Activated naive CD4-positive, alpha-beta T cell treated with anti-CD3 and anti-CD28 coated beads for 36 hours (primary cell): ENCODE results near the gene KAZN. TPM values are rescaled to one million over a fixed set of nuclear protein-coding genes. Genes with fewer than 3 reads are reported as not detected.

ENCODE experiments used
- CTCF ChIA-PET: fragments of 350-600 bp; sonication (Branson Sonifier 250); formaldehyde crosslinking; loops from one replicate; lab custom pipeline; 2021; ENCODE audit warnings: antibody characterized with exemption; lab: Charles Lee
- DNase-seq: peaks from one replicate; pipeline ENCODE4 v3.0.0-alpha.2; 2020
- H3K27ac Mint-ChIP-seq: one replicate; pipeline ENCODE4 v1.8.0; 2021; ENCODE audit warnings: mild to moderate bottlenecking, mixed read lengths
- H3K27me3 Mint-ChIP-seq: one replicate; pipeline ENCODE4 v1.8.0; 2021; ENCODE audit warnings: low read depth, mixed read lengths
- H3K36me3 Mint-ChIP-seq: one replicate; pipeline ENCODE4 v1.8.0; 2021; ENCODE audit warnings: low read depth, mixed read lengths
- H3K4me1 Mint-ChIP-seq: one replicate; pipeline ENCODE4 v1.8.0; 2021; ENCODE audit warnings: low read depth, mixed read lengths
- H3K4me3 Mint-ChIP-seq: one replicate; pipeline ENCODE4 v1.8.0; 2021; ENCODE audit warnings: mild to moderate bottlenecking, moderate library complexity, mixed read lengths
- H3K9me3 Mint-ChIP-seq: one replicate; pipeline ENCODE4 v1.8.0; 2021; ENCODE audit warnings: mixed read lengths
- intact Hi-C: fragments of 100-400 bp; cut with micrococcal nuclease; formaldehyde crosslinking; loops from one replicate; pipeline ENCODE4 v1.15.1; 2023
- total RNA-seq, 2 experiments: library from RNA; stranded (reverse); gene quantifications; one replicate each; pipeline ENCODE4 v1.2.3, GENCODE V29; 2021

KAZN gene
- total RNA-seq, 2 experiments from 2014 or later = 0.55 to 0.59 TPM

GRCh38 chr1:14869187-14869586 lies 270.7 kb downstream of the KAZN start:
- Mint-ChIP-seq H3K4me1 (no peaks in the 10 kb centered on the region), H3K4me3 (no peak overlapping the region), H3K36me3 (no peaks in the 10 kb centered on the region), H3K9me3 (no peaks in the 10 kb centered on the region), H3K27me3 (peaks cover 6% of the 10 kb centered on the region), H3K27ac (no peak overlapping the region)
- intact Hi-C loops = no loop called here
- DNase-seq = no peak
- CTCF ChIA-PET = no interaction called here

- intact Hi-C loops = no loop called here
- H3K9me3 Mint-ChIP-seq = no peaks in the 10 kb centered on the region
- no peaks in the 10 kb centered on the region for H3K4me1 Mint-ChIP-seq
- no peaks in the 10 kb centered on the region for H3K36me3 Mint-ChIP-seq
- no peak overlapping the region for H3K4me3 Mint-ChIP-seq
- CTCF ChIA-PET = no interaction called here
- peaks cover 5% of the 10 kb centered on the region for H3K27me3 Mint-ChIP-seq
- DNase-seq = no peak
- H3K27ac Mint-ChIP-seq = no peak overlapping the region
Measured at GRCh38 chr1:14871218-14871970, 272.9 kb downstream of the KAZN start.

- peaks cover 5% of the 10 kb centered on the region for H3K27me3 Mint-ChIP-seq
- DNase-seq = no peak
- no peak overlapping the region for H3K27ac Mint-ChIP-seq
- H3K9me3 Mint-ChIP-seq = no peaks in the 10 kb centered on the region
- intact Hi-C loops = no loop called here
- H3K36me3 Mint-ChIP-seq = no peaks in the 10 kb centered on the region
- H3K4me3 Mint-ChIP-seq = no peak overlapping the region
- CTCF ChIA-PET = no interaction called here
- no peaks in the 10 kb centered on the region for H3K4me1 Mint-ChIP-seq
Measured at GRCh38 chr1:14872762-14873161, 274.3 kb downstream of the KAZN start.

GRCh38 chr1:14873677-14874076 lies 275.2 kb downstream of the KAZN start:
- H3K27ac Mint-ChIP-seq = no peak overlapping the region
- CTCF ChIA-PET = interaction anchor here (1.0 kb wide), 1 partner anchor 174 kb away, joined by 3 read pairs; no protein-coding TSS in a partner anchor
- H3K36me3 Mint-ChIP-seq = no peaks in the 10 kb centered on the region
- no peak overlapping the region for H3K4me3 Mint-ChIP-seq
- DNase-seq = no peak
- intact Hi-C loops = no loop called here
- peaks cover 5% of the 10 kb centered on the region for H3K27me3 Mint-ChIP-seq
- H3K4me1 Mint-ChIP-seq = no peaks in the 10 kb centered on the region
- no peaks in the 10 kb centered on the region for H3K9me3 Mint-ChIP-seq

- CTCF ChIA-PET = no interaction called here
- intact Hi-C loops = no loop called here
- DNase-seq = no peak
- no peak overlapping the region for H3K27ac Mint-ChIP-seq
- no peaks in the 10 kb centered on the region for H3K36me3 Mint-ChIP-seq
- H3K4me3 Mint-ChIP-seq = no peak overlapping the region
- H3K4me1 Mint-ChIP-seq = no peaks in the 10 kb centered on the region
- H3K9me3 Mint-ChIP-seq = no peaks in the 10 kb centered on the region
- H3K27me3 Mint-ChIP-seq = peaks cover 5% of the 10 kb centered on the region
Measured at GRCh38 chr1:14875524-14876509, 277.3 kb downstream of the KAZN start.

GRCh38 chr1:14876747-14877146 lies 278.3 kb downstream of the KAZN start:
- no peak for DNase-seq
- Mint-ChIP-seq H3K4me1 (no peaks in the 10 kb centered on the region), H3K27ac (no peak overlapping the region), H3K36me3 (no peaks in the 10 kb centered on the region), H3K4me3 (no peak overlapping the region), H3K9me3 (no peaks in the 10 kb centered on the region), H3K27me3 (peaks cover 3% of the 10 kb centered on the region)
- CTCF ChIA-PET = interaction anchor here (0.6 kb wide), 1 partner anchor 257 kb away, joined by 4 read pairs; no protein-coding TSS in a partner anchor
- intact Hi-C loops = no loop called here

- CTCF ChIA-PET = interaction anchor here (0.6 kb wide), 1 partner anchor 257 kb away, joined by 4 read pairs; no protein-coding TSS in a partner anchor
- Mint-ChIP-seq H3K4me3 (no peak overlapping the region), H3K27ac (no peak overlapping the region)
Measured at GRCh38 chr1:14877224-14877623, 278.7 kb downstream of the KAZN start.

GRCh38 chr1:14878124-14878523 lies 279.6 kb downstream of the KAZN start:
- Mint-ChIP-seq H3K27me3 (peaks cover 2% of the 10 kb centered on the region), H3K4me1 (no peaks in the 10 kb centered on the region), H3K9me3 (no peaks in the 10 kb centered on the region), H3K36me3 (no peaks in the 10 kb centered on the region), H3K27ac (no peak overlapping the region), H3K4me3 (no peak overlapping the region)
- intact Hi-C loops = no loop called here
- DNase-seq = no peak
- CTCF ChIA-PET = no interaction called here

More at GRCh38 chr1:14877224-14877623, 278.7 kb downstream of the KAZN start:
- Mint-ChIP-seq H3K36me3 (no peaks in the 10 kb centered on the region), H3K4me1 (no peaks in the 10 kb centered on the region), H3K9me3 (no peaks in the 10 kb centered on the region), H3K27me3 (peaks cover 2% of the 10 kb centered on the region)
- no peak for DNase-seq
- intact Hi-C loops = no loop called here

- no peak for DNase-seq
- intact Hi-C loops = no loop called here
- H3K4me1 Mint-ChIP-seq = no peaks in the 10 kb centered on the region
- no peaks in the 10 kb centered on the region for H3K9me3 Mint-ChIP-seq
- no peak overlapping the region for H3K4me3 Mint-ChIP-seq
- H3K27me3 Mint-ChIP-seq = peaks cover 2% of the 10 kb centered on the region
- CTCF ChIA-PET = no interaction called here
- H3K27ac Mint-ChIP-seq = no peak overlapping the region
- H3K36me3 Mint-ChIP-seq = no peaks in the 10 kb centered on the region
Measured at GRCh38 chr1:14878951-14879350, 280.5 kb downstream of the KAZN start.

GRCh38 chr1:14880456-14881316 lies 282.2 kb downstream of the KAZN start:
- Mint-ChIP-seq H3K27me3 (no peaks in the 10 kb centered on the region), H3K27ac (no peak overlapping the region), H3K9me3 (no peaks in the 10 kb centered on the region), H3K4me1 (no peaks in the 10 kb centered on the region), H3K4me3 (no peak overlapping the region), H3K36me3 (no peaks in the 10 kb centered on the region)
- intact Hi-C loops = no loop called here
- no peak for DNase-seq
- CTCF ChIA-PET = no interaction called here

- H3K9me3 Mint-ChIP-seq = no peaks in the 10 kb centered on the region
- DNase-seq = no peak
- intact Hi-C loops = no loop called here
- no peaks in the 10 kb centered on the region for H3K4me1 Mint-ChIP-seq
- H3K36me3 Mint-ChIP-seq = no peaks in the 10 kb centered on the region
- H3K27me3 Mint-ChIP-seq = no peaks in the 10 kb centered on the region
- CTCF ChIA-PET = interaction anchor here (1.0 kb wide), 1 partner anchor 146 kb away, joined by 3 read pairs; no protein-coding TSS in a partner anchor
- no peak overlapping the region for H3K27ac Mint-ChIP-seq
- H3K4me3 Mint-ChIP-seq = no peak overlapping the region
Measured at GRCh38 chr1:14881775-14882672, 283.5 kb downstream of the KAZN start.
